ENCODE data around the gene TDRD10. TPM values are rescaled to one million over a fixed set of nuclear protein-coding genes. Genes with fewer than 3 reads are reported as not detected.
"Not testable (repeated sequence)": the region's sequence is repeated elsewhere in the genome, so short reads cannot be mapped to it uniquely, and the experiment has no call there.

The TDRD10 gene
- total RNA-seq, 1 donor from 2014 or later, result 1.0 TPM

DNA sequence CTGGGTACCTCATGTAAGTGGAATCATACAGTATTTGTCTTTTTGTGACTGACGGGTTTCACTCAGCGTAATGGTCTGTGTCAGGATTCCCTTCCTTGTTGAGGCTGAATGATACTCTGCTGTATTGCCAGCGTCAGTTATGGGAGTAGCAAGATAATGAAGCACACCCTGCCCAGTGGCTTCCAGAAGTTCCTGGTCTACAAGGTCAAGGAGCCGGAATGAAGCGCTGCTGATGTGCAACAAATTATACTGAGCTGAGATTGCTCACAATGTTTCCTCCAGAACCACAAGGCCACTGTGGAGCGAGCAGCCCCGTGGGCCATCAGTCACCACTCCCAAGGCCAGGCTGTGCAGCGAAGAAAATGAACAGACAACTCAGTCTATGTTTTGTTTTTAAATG lies 24.0 kb upstream of the TDRD10 start:
- Histone ChIP-seq H3K36me3 (ENCODE audit: control insufficient read depth in 3 of 3, insufficient read depth in 3 of 3, low read length in 3 of 3) (no peaks in the 10 kb centered on the region), H3K4me1 (ENCODE audit: control insufficient read depth in 3 of 3, insufficient read depth in 3 of 3, low read length in 3 of 3) (peaks cover 0 to 2% (median 0%) of the 10 kb centered on the region in 3 donors), H3K27me3 (ENCODE audit: control insufficient read depth in 3 of 3, insufficient read depth in 3 of 3, low read length in 3 of 3) (no peaks in the 10 kb centered on the region), H3K27ac (ENCODE audit: low read depth, low read length) (no peak overlapping the region), H3K9ac (ENCODE audit: low read depth in 1 of 3, low read length in 3 of 3) (no peak overlapping the region), H3K4me3 (ENCODE audit: low read length in 3 of 3) (no peak overlapping the region), H3K9me3 (ENCODE audit: control insufficient read depth in 3 of 3, low read length in 3 of 3) (no peaks in the 10 kb centered on the region)

DNA sequence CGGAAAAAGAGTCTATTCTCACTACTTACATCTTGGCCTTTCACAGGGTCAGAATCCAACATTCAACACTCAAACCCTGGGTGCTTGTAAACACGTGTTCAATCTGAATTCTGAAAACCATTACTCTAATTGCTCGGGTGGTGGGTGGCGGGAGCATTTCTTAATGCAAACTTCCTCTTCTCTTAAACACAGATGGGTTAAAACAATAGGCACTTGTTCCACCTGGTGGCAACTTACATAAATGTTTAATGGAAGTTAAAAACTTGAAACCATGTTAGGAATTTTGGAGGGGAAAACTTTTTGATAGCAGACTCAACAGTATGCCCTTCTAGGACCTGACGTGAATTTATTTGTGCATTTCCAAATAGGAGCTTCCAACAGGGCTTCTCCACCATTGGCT lies 23.4 kb upstream of the TDRD10 start:
- H3K27me3 ChIP-seq (ENCODE audit: control insufficient read depth in 3 of 3, insufficient read depth in 3 of 3, low read length in 3 of 3), result no peaks in the 10 kb centered on the region
- no peak overlapping the region for H3K9ac ChIP-seq (ENCODE audit: low read depth in 1 of 3, low read length in 3 of 3)
- H3K36me3 ChIP-seq (ENCODE audit: control insufficient read depth in 3 of 3, insufficient read depth in 3 of 3, low read length in 3 of 3), result peaks cover 0 to 3% (median 0%) of the 10 kb centered on the region in 3 donors
- no peak overlapping the region for H3K4me3 ChIP-seq (ENCODE audit: low read length in 3 of 3)
- H3K9me3 ChIP-seq (ENCODE audit: control insufficient read depth in 3 of 3, low read length in 3 of 3), result no peaks in the 10 kb centered on the region
- H3K4me1 ChIP-seq (ENCODE audit: control insufficient read depth in 3 of 3, insufficient read depth in 3 of 3, low read length in 3 of 3), result peaks cover 0 to 2% (median 0%) of the 10 kb centered on the region in 3 donors
- H3K27ac ChIP-seq (ENCODE audit: low read depth, low read length), result no peak overlapping the region

DNA sequence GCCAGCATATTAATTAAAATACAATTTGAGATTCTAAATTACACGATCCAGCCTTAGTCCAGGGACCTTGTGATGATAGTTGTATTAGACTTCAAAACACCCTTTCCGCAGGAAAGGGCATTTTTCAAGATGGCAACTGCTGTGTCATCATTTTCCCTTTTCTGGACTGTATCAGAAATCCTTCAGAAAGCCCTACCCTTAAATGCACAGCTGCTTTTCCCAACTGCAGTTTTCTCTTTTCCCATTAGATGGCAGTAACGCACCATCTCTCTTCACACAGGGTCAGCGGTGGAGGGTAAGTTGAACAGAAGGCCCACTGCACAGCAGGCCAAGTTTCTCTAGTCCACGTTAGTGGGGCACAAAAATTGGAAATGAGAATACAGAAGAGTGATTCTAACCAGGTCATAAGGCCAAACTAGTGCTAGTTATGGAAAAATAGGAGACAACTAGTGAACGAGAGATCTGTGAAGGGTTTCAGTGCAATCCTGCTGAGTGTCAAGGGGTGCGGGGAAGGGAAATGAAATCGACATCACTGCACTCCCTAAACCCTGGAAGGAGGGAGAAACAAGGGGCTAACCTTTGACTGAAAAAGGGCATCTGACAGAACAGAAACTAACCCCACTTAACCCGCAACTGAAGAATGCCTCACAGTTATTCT lies 22.1 kb upstream of the TDRD10 start:
- Histone ChIP-seq H3K4me1 (ENCODE audit: control insufficient read depth in 3 of 3, insufficient read depth in 3 of 3, low read length in 3 of 3) (peaks cover 0 to 6% (median 2%) of the 10 kb centered on the region in 3 donors), H3K36me3 (ENCODE audit: control insufficient read depth in 3 of 3, insufficient read depth in 3 of 3, low read length in 3 of 3) (peaks cover 0 to 8% (median 0%) of the 10 kb centered on the region in 3 donors), H3K27me3 (ENCODE audit: control insufficient read depth in 3 of 3, insufficient read depth in 3 of 3, low read length in 3 of 3) (no peaks in the 10 kb centered on the region), H3K27ac (ENCODE audit: low read depth, low read length) (no peak overlapping the region), H3K4me3 (ENCODE audit: low read length in 3 of 3) (no peak overlapping the region), H3K9ac (ENCODE audit: low read depth in 1 of 3, low read length in 3 of 3) (no peak overlapping the region), H3K9me3 (ENCODE audit: control insufficient read depth in 3 of 3, low read length in 3 of 3) (no peaks in the 10 kb centered on the region)

DNA sequence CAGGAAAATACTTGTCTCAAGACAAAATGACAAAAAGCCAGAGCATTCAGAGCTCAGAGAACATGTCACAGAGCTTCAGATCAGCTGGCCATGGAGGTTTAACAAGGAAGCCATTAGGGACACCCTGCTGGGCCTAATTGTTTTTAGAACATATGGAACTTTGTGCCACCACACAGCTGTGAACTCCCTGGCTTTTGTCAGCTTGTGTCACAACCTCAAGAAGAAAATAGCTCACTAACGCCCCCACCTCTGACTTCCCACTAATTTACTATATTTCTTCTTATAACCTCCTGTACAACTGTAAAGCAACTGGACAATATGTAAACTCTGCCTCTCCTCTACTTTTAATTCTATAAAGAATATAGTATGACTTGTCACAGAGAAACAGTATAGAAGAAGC lies 21.0 kb upstream of the TDRD10 start:
- Histone ChIP-seq H3K36me3 (ENCODE audit: control insufficient read depth in 3 of 3, insufficient read depth in 3 of 3, low read length in 3 of 3) (peaks cover 1 to 11% (median 3%) of the 10 kb centered on the region in 3 donors), H3K27ac (ENCODE audit: low read depth, low read length) (no peak overlapping the region), H3K9me3 (ENCODE audit: control insufficient read depth in 3 of 3, low read length in 3 of 3) (no peaks in the 10 kb centered on the region)

DNA sequence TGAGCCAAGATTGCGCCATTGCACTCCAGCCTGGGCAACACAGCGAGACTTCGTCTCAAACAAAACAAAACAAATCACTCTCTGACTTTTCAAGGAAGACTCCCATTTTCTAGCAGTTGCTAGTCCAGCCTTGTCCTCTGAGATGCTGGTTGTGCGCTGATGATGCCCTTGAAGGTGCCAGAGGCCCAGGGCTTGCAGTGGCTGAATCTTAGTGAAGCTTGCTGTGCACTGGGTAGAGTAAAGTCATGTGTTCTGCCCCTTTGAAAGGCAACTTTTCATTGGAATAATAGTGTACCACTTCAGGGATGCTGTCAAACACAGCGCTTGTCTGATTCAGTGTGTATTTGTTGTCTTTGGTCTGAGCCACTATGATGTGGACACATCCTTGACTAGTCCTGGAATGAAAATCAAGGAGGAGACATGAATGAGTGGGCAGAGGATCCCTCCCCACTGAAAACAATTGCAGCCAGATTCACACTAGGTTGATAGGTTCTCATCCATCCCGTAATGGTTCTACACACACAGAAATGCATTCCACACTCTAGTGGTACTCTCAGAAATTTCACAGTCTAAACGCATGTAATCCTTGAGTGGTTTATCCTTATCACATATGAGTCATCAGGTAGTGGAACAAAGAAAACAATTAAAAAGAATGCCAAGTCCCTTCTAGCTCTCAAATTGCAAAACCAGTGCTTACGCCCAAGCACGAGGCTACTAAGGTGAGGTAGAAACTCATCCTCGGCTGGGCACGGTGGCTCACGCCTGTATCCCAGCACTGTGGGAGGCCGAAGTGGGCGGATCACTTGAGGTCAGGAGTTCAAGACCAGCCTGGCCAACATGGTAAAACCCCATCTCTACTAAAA lies 17.8 kb upstream of the TDRD10 start:
- Histone ChIP-seq H3K4me1 (ENCODE audit: control insufficient read depth in 3 of 3, insufficient read depth in 3 of 3, low read length in 3 of 3) (peaks cover 10 to 15% (median 15%) of the 10 kb centered on the region in 3 donors), H3K27ac (ENCODE audit: low read depth, low read length) (peak overlapping the region; percentile 65), H3K27me3 (ENCODE audit: control insufficient read depth in 3 of 3, insufficient read depth in 3 of 3, low read length in 3 of 3) (peaks cover 0 to 3% (median 0%) of the 10 kb centered on the region in 3 donors), H3K36me3 (ENCODE audit: control insufficient read depth in 3 of 3, insufficient read depth in 3 of 3, low read length in 3 of 3) (peaks cover 5 to 13% (median 9%) of the 10 kb centered on the region in 3 donors), H3K9ac (ENCODE audit: low read depth in 1 of 3, low read length in 3 of 3) (no peak overlapping the region), H3K9me3 (ENCODE audit: control insufficient read depth in 3 of 3, low read length in 3 of 3) (no peaks in the 10 kb centered on the region), H3K4me3 (ENCODE audit: low read length in 3 of 3) (no peak overlapping the region)

More for the DNA sequence above, 21.0 kb upstream of the TDRD10 start:
- no peaks in the 10 kb centered on the region for H3K27me3 ChIP-seq (ENCODE audit: control insufficient read depth in 3 of 3, insufficient read depth in 3 of 3, low read length in 3 of 3)
- no peak overlapping the region for H3K9ac ChIP-seq (ENCODE audit: low read depth in 1 of 3, low read length in 3 of 3)
- H3K4me1 ChIP-seq (ENCODE audit: control insufficient read depth in 3 of 3, insufficient read depth in 3 of 3, low read length in 3 of 3), result peaks cover 5 to 12% (median 8%) of the 10 kb centered on the region in 3 donors
- H3K4me3 ChIP-seq (ENCODE audit: low read length in 3 of 3), result no peak overlapping the region

DNA sequence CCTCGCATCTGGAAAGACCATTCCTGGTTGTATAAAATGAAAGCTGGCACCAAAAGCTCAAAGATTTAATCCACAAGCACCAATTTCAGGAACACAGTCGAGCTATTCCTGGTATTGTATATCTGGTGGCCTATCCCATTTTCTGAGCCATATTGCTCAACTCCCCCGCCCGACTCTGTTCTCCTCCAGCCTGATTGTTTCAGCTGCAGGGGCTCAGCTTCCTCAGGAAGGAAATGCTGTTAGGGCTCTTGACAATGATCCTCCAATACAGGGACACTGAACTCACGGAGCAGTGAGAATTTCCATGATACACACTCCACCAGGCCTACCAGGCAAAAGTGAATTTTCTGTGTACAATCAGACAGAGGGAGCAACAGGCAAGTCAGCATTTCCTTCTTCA lies 16.9 kb upstream of the TDRD10 start:
- H3K27me3 ChIP-seq (ENCODE audit: control insufficient read depth in 3 of 3, insufficient read depth in 3 of 3, low read length in 3 of 3), result peaks cover 0 to 4% (median 2%) of the 10 kb centered on the region in 3 donors
- H3K9me3 ChIP-seq (ENCODE audit: control insufficient read depth in 3 of 3, low read length in 3 of 3), result no peaks in the 10 kb centered on the region
- peak overlapping the region; percentile 21 for H3K27ac ChIP-seq (ENCODE audit: low read depth, low read length)
- H3K4me1 ChIP-seq (ENCODE audit: control insufficient read depth in 3 of 3, insufficient read depth in 3 of 3, low read length in 3 of 3), result peaks cover 13 to 22% (median 15%) of the 10 kb centered on the region in 3 donors
- H3K9ac ChIP-seq (ENCODE audit: low read depth in 1 of 3, low read length in 3 of 3), result no peak overlapping the region
- peaks cover 5 to 13% (median 9%) of the 10 kb centered on the region in 3 donors for H3K36me3 ChIP-seq (ENCODE audit: control insufficient read depth in 3 of 3, insufficient read depth in 3 of 3, low read length in 3 of 3)
- H3K4me3 ChIP-seq (ENCODE audit: low read length in 3 of 3), result no peak overlapping the region

DNA sequence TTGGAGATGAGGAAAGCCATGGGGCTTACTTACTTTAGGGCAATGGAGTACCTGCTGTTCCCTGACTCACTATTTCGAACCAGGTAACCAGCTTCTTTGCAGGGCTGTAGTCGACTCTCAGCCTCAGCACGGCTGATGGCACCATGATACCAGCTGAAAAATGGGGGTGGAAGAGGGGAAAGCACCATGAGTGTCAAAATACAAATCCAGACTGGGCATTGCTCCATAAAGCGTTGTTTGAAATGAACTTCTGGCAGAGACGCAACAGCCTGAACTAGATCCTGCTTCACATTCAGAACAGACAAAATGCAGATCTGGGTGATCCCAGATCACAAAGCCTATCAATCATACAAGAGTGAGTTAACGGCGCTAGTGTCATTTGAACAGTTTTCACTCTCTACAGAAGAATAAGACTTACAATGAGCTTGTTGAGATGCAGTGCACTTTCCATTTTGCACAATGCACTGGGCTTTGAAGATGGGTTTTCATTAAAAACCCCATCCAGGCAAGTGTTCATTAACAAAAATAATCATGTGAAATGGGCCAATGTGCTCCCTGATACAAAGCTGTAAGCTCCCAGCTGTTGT lies 16.0 kb upstream of the TDRD10 start:
- peaks cover 13 to 24% (median 18%) of the 10 kb centered on the region in 3 donors for H3K4me1 ChIP-seq (ENCODE audit: control insufficient read depth in 3 of 3, insufficient read depth in 3 of 3, low read length in 3 of 3)
- peak overlapping the region; percentile 21 for H3K27ac ChIP-seq (ENCODE audit: low read depth, low read length)
- no peak overlapping the region for H3K4me3 ChIP-seq (ENCODE audit: low read length in 3 of 3)

DNA sequence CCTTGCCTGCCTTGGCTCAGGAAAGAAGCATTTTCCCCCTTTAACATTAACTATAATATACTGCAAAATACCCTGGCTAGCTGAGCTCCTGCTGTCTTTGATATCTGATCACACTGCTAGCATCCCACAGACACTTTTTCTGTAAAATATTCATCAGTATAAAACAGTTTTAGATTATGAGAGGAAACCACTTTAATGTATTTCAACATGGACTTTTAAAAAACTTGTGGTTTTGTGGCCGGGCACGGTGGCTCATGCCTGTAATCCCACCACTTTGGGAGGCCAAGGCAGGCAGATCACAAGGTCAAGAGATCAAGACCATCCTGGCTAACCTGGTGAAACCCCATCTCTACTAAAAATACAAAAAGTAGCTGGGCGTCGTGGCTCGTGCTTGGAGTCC lies 15.3 kb upstream of the TDRD10 start:
- H3K4me3 ChIP-seq (ENCODE audit: low read length in 3 of 3), result not testable (repeated sequence)
- Histone ChIP-seq H3K4me1 (ENCODE audit: control insufficient read depth in 3 of 3, insufficient read depth in 3 of 3, low read length in 3 of 3) (peaks cover 19 to 24% (median 21%) of the 10 kb centered on the region in 3 donors), H3K27ac (ENCODE audit: low read depth, low read length) (peak overlapping the region; percentile 21)

More for the DNA sequence above, 16.0 kb upstream of the TDRD10 start:
- Histone ChIP-seq H3K36me3 (ENCODE audit: control insufficient read depth in 3 of 3, insufficient read depth in 3 of 3, low read length in 3 of 3) (peaks cover 5 to 13% (median 9%) of the 10 kb centered on the region in 3 donors), H3K27me3 (ENCODE audit: control insufficient read depth in 3 of 3, insufficient read depth in 3 of 3, low read length in 3 of 3) (peaks cover 2 to 8% (median 4%) of the 10 kb centered on the region in 3 donors), H3K9ac (ENCODE audit: low read depth in 1 of 3, low read length in 3 of 3) (peak overlapping the region in 2 of 3 donors; percentile 1 to 8), H3K9me3 (ENCODE audit: control insufficient read depth in 3 of 3, low read length in 3 of 3) (no peaks in the 10 kb centered on the region)

DNA sequence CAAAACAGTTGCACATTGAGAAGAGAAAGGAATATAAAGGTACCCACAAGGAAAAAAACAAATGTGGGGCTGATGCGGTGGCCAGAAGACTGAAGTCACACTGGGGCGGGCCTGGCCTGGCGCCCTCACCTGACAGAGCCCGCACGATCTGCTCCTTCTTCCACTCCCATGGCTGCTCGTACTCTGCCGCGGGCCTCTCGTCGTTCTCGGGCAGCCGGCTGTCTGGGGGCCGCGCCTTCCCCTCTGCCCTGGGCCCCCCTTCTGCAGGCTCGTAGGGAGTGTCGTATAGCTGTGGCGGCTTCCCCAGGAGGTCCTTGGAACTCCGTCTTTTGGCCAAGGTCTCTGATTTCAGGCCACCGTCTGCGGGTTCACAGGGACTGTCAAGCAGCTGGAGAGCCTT lies 13.1 kb upstream of the TDRD10 start:
- Histone ChIP-seq H3K27me3 (ENCODE audit: control insufficient read depth in 3 of 3, insufficient read depth in 3 of 3, low read length in 3 of 3) (peaks cover 2 to 8% (median 8%) of the 10 kb centered on the region in 3 donors), H3K36me3 (ENCODE audit: control insufficient read depth in 3 of 3, insufficient read depth in 3 of 3, low read length in 3 of 3) (peaks cover 5 to 9% (median 9%) of the 10 kb centered on the region in 3 donors), H3K9me3 (ENCODE audit: control insufficient read depth in 3 of 3, low read length in 3 of 3) (no peaks in the 10 kb centered on the region), H3K4me1 (ENCODE audit: control insufficient read depth in 3 of 3, insufficient read depth in 3 of 3, low read length in 3 of 3) (peaks cover 19 to 32% (median 20%) of the 10 kb centered on the region in 3 donors), H3K4me3 (ENCODE audit: low read length in 3 of 3) (no peak overlapping the region), H3K9ac (ENCODE audit: low read depth in 1 of 3, low read length in 3 of 3) (no peak overlapping the region), H3K27ac (ENCODE audit: low read depth, low read length) (no peak overlapping the region)

More for the DNA sequence above, 15.3 kb upstream of the TDRD10 start:
- Histone ChIP-seq H3K36me3 (ENCODE audit: control insufficient read depth in 3 of 3, insufficient read depth in 3 of 3, low read length in 3 of 3) (peaks cover 5 to 13% (median 9%) of the 10 kb centered on the region in 3 donors), H3K9ac (ENCODE audit: low read depth in 1 of 3, low read length in 3 of 3) (peak overlapping the region in 1 of 3 donors; percentile 8)
- not testable (repeated sequence) for H3K9me3 ChIP-seq (ENCODE audit: control insufficient read depth in 3 of 3, low read length in 3 of 3); H3K27me3 ChIP-seq (ENCODE audit: control insufficient read depth in 3 of 3, insufficient read depth in 3 of 3, low read length in 3 of 3)
